ENCODE measurements around the gene ITPK1. TPM values are rescaled to one million over a fixed set of nuclear protein-coding genes. Genes with fewer than 3 reads are reported as not detected.

Gene ITPK1
- total RNA-seq, 4 donors from 2014 or later, result 43.9 to 56.1 (median 44.5) TPM

- DNase-seq, result no peak
- no peak overlapping the region for H3K4me3 ChIP-seq (replicated peaks in 1 of 3)
- intact Hi-C loops (cut with DNase I), result no loop called here
- H3K27me3 ChIP-seq, result no peaks in the 10 kb centered on the region
- no peaks in the 10 kb centered on the region for H3K36me3 ChIP-seq
- H3K9me3 ChIP-seq, result no peaks in the 10 kb centered on the region
- TF ChIP-seq POLR2A (IDR thresholded peaks at IDR 0.05), result no peak
- TF ChIP-seq CTCF (IDR thresholded peaks at IDR 0.05), result no peak
- no peaks in the 10 kb centered on the region for H3K4me1 ChIP-seq
- 87 to 89% methylated on average over 11 of the region's 11 CpGs for WGBS, 2 donors
- no peak overlapping the region for H3K27ac ChIP-seq
Observed at GRCh38 chr14:92935446-92935845, 180.3 kb downstream of the ITPK1 start.

GRCh38 chr14:92934196-92935085 lies 181.3 kb downstream of the ITPK1 start:
- H3K27ac ChIP-seq, result no peak overlapping the region
- H3K4me1 ChIP-seq, result no peaks in the 10 kb centered on the region
- no peak for DNase-seq
- H3K27me3 ChIP-seq, result no peaks in the 10 kb centered on the region
- no peaks in the 10 kb centered on the region for H3K9me3 ChIP-seq
- no peak overlapping the region for H3K4me3 ChIP-seq (replicated peaks in 1 of 3)
- intact Hi-C loops (cut with DNase I), result no loop called here
- no peak for TF ChIP-seq CTCF (IDR thresholded peaks at IDR 0.05)
- TF ChIP-seq POLR2A (IDR thresholded peaks at IDR 0.05), result no peak
- H3K36me3 ChIP-seq, result no peaks in the 10 kb centered on the region
- WGBS, 2 donors, result 78 to 79% methylated on average over 11 to 17 of the region's 19 CpGs

- TF ChIP-seq POLR2A (IDR thresholded peaks at IDR 0.05), result no peak
- TF ChIP-seq CTCF (IDR thresholded peaks at IDR 0.05), result no peak
- H3K9me3 ChIP-seq, result no peaks in the 10 kb centered on the region
- no peak overlapping the region for H3K4me3 ChIP-seq (replicated peaks in 1 of 3)
- intact Hi-C loops (cut with DNase I), result no loop called here
- no peak overlapping the region for H3K27ac ChIP-seq
- DNase-seq, result no peak
- whole genome bisulfite sequencing, 2 donors, result 82 to 87% methylated on average over 3 to 8 of the region's 8 CpGs
- H3K36me3 ChIP-seq, result no peaks in the 10 kb centered on the region
- H3K4me1 ChIP-seq, result no peaks in the 10 kb centered on the region
- no peaks in the 10 kb centered on the region for H3K27me3 ChIP-seq
Observed at GRCh38 chr14:92933481-92933880, 182.2 kb downstream of the ITPK1 start.

- no peak for TF ChIP-seq POLR2A (IDR thresholded peaks at IDR 0.05)
- TF ChIP-seq CTCF (IDR thresholded peaks at IDR 0.05), result no peak
- intact Hi-C loops (cut with DNase I), result no loop called here
- Histone ChIP-seq H3K36me3 (no peaks in the 10 kb centered on the region), H3K4me3 (replicated peaks in 1 of 3) (no peak overlapping the region), H3K9me3 (no peaks in the 10 kb centered on the region), H3K27me3 (no peaks in the 10 kb centered on the region), H3K4me1 (no peaks in the 10 kb centered on the region), H3K27ac (no peak overlapping the region)
- DNase-seq, result no peak
- WGBS, 2 donors, result 71 to 84% methylated on average over 23 to 32 of the region's 35 CpGs
Observed at GRCh38 chr14:92932448-92933395, 183.0 kb downstream of the ITPK1 start.

All from thyroid gland (tissue), 4 donors.